WERI-Rb-1 (cell line): Measurements from ENCODE around the gene CACNA1D.

Experiments
- DNase-seq: peaks from one replicate; pipeline ENCODE4 v3.0.0-alpha.2; 2020
- H3K27ac ChIP-seq: fragments of 250-450 bp; sonication (Bioruptor Pico); 2 replicates; pipeline ENCODE4 v1.5.1; 2020; ENCODE audit warnings: mild to moderate bottlenecking, moderate library complexity
- H3K27me3 ChIP-seq: fragments of 250-450 bp; sonication (Bioruptor Pico); 2 replicates; pipeline ENCODE4 v1.5.1; 2021; ENCODE audit warnings: mild to moderate bottlenecking, low read depth, moderate library complexity; ENCODE audit not compliant: insufficient read depth, severe bottlenecking
- H3K36me3 ChIP-seq: fragments of 250-450 bp; sonication (Bioruptor Pico); 2 replicates; pipeline ENCODE4 v1.5.1; 2020; ENCODE audit warnings: mild to moderate bottlenecking, moderate library complexity
- H3K4me3 ChIP-seq: 2 replicates; pipeline ENCODE4 v1.5.1; 2011; ENCODE audit warnings: low read depth, mild to moderate bottlenecking, control low read depth, low read length
- H3K9me3 ChIP-seq: fragments of 250-450 bp; sonication (Bioruptor Pico); 2 replicates; pipeline ENCODE4 v1.5.1; 2021; ENCODE audit warnings: mild to moderate bottlenecking, moderate library complexity; ENCODE audit not compliant: severe bottlenecking
- TF ChIP-seq, protein P1 (sequence below): IDR thresholded peaks from 2 replicates; pipeline ENCODE4 v1.5.1; 2011; ENCODE audit warnings: low read depth, mild to moderate bottlenecking, control low read depth, inconsistent platforms, low read length

Gene CACNA1D

DNA sequence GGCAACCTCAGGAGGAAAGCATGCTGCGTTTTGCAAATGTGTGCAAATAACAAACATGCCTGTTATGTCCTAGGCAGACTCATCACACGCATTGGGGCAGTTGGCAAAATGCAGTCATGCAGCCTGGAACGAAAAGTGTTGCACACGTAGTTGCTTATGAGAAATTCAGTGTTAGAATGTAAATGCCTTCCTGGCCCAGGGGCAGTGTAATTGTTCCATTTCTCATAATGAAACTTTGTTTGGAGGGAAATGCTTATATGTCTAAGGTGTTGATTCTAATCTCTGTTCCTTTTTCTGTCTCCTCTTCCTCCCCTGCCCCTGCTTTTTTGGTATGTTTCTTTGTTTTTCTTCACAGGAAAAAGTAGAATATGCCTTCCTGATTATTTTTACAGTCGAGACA lies 156.0 kb downstream of the CACNA1D start:
- peaks cover 2% of the 10 kb centered on the region for H3K9me3 ChIP-seq
- no peaks in the 10 kb centered on the region for H3K36me3 ChIP-seq
- no peak overlapping the region for H3K27ac ChIP-seq
- H3K27me3 ChIP-seq, result no peaks in the 10 kb centered on the region
- TF ChIP-seq, protein P1, sequence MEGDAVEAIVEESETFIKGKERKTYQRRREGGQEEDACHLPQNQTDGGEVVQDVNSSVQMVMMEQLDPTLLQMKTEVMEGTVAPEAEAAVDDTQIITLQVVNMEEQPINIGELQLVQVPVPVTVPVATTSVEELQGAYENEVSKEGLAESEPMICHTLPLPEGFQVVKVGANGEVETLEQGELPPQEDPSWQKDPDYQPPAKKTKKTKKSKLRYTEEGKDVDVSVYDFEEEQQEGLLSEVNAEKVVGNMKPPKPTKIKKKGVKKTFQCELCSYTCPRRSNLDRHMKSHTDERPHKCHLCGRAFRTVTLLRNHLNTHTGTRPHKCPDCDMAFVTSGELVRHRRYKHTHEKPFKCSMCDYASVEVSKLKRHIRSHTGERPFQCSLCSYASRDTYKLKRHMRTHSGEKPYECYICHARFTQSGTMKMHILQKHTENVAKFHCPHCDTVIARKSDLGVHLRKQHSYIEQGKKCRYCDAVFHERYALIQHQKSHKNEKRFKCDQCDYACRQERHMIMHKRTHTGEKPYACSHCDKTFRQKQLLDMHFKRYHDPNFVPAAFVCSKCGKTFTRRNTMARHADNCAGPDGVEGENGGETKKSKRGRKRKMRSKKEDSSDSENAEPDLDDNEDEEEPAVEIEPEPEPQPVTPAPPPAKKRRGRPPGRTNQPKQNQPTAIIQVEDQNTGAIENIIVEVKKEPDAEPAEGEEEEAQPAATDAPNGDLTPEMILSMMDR, result no peak
- no peak overlapping the region for H3K4me3 ChIP-seq
- DNase-seq, result no peak

DNA sequence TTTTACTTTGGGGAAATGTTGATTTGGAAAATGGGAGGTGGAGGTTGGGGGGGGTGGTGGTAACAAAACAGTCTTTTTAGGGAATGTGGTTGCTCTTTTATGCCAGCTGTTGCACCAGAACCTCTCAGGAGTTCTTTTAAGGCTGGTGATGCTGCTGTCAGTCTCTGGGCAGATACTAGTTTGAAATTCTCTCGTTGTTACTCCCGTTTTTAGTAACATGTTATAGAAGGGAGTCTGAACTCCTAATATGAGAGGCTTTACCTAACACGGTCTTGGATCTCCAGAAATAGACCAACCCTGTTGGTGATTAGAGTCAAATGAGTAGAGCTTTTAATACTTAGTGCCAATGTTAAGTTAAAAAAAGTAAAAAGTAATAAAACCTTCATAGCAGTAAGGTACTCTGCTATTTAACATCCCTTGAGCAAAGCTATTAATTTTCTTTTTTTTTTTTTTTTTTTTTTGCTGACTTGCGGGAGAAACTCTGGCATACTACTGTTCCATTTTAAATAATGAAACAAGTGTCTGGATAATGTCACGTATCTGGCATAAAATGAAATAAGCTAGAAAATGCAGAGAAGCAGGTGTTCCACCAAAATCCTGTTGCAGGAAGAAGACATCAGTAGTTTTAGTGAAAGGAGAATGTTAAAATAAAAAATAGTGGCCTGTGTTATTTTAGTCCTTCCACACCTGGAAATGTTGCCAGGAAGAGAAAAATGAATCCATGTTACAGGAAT lies 156.7 kb downstream of the CACNA1D start:
- TF ChIP-seq, protein P1, result no peak
- Histone ChIP-seq H3K4me3 (no peak overlapping the region), H3K27ac (no peak overlapping the region), H3K36me3 (no peaks in the 10 kb centered on the region), H3K27me3 (no peaks in the 10 kb centered on the region), H3K9me3 (peaks cover 2% of the 10 kb centered on the region)
- DNase-seq, result no peak

DNA sequence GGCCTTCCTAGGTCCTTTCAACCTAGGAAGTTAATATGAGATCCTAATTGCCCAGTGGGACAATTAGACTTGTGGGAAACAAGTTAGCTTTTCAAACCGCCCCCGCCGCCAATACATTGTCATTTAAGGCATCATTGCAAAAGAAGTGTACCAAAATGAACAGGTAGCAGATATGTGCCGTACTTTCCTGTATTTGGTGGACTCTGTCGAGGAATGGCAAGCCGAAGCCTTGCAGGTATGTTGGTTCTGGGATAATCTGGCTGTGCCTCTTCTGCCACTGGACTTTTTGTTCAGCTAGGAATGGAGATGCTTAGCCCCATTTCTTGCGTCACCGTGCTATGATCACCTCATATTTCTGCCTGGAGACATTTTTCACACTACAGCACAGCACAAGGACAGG lies 157.5 kb downstream of the CACNA1D start:
- TF ChIP-seq, protein P1, result no peak
- H3K36me3 ChIP-seq, result no peaks in the 10 kb centered on the region

DNA sequence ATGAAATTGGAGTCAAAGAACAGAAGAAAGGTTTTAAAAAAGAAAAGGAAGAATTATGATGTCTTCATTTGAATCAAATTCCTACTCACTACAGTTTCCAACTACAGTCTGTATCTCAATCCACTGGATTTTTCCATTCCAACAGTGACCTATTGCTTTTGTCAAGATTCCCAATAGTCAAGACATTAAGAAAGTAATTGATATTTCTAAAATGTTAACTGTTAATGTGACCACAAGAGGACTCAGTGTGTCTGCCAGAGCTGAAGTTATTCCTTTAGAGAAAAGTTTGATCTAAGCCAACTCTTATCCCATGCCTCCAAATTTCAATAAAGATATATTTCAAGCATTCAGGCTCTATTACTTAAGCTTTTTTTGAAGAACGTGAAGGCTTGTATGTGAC lies 163.2 kb downstream of the CACNA1D start:
- Histone ChIP-seq H3K36me3 (no peaks in the 10 kb centered on the region), H3K27ac (no peak overlapping the region), H3K27me3 (no peaks in the 10 kb centered on the region), H3K9me3 (peaks cover 12% of the 10 kb centered on the region), H3K4me3 (no peak overlapping the region)
- TF ChIP-seq, protein P1, result no peak
- DNase-seq, result no peak

More for the DNA sequence above, 157.5 kb downstream of the CACNA1D start:
- Histone ChIP-seq H3K27ac (no peak overlapping the region), H3K27me3 (no peaks in the 10 kb centered on the region), H3K9me3 (peaks cover 2% of the 10 kb centered on the region), H3K4me3 (no peak overlapping the region)
- no peak for DNase-seq

DNA sequence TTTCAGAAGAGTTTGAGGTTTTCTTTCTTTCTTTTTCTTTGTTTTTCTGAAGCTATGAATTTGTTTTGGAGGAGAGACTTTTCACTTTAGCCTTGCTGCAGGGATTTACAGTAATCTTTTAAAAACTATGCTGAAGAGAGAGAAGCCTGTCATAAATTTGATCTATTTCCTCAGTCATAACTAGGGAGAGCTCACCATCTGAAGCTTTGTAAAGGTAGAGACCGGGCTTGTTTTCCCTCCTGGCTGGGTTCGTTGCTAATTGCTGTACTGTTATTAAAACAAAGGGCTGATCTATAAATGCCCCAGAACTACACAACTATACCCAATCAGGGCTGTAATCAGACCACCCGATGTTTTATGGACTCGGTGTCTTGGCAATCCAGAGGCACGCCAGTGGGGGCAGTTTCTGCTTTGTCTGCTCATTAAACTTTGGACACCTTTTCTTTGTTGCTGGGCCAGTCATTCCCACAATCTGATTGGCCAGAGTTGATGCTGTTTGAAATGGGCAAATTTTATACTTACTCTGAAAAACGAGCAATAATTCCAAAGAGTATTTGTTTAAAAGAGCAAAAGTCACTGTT lies 164.3 kb downstream of the CACNA1D start:
- Histone ChIP-seq H3K36me3 (no peaks in the 10 kb centered on the region), H3K9me3 (peaks cover 12% of the 10 kb centered on the region), H3K4me3 (no peak overlapping the region), H3K27me3 (no peaks in the 10 kb centered on the region), H3K27ac (no peak overlapping the region)
- no peak for DNase-seq
- TF ChIP-seq, protein P1, result no peak
